Measurements from ENCODE around the gene NRG3.

NRG3 gene

DNA sequence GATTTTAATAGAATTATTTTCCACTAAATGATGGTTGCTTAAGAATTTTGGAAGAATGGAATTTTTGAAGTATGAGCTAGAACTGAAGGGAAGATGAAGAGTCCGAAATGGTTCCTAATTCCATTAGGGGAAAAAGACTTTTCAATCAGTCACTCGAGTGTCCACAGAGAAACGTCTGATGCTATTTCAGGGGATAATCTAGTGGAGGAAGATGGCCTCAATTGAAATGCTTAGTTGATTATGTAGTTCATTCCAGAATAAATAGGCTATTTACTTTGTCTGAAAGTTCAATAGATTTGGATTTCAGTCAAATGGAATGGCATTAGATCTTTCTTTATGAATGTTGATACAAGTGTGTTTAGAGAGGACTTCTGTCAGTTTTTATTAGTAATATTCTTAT, 365.4 kb downstream of the NRG3 start:
- H3K36me3 ChIP-seq (ENCODE audit: control insufficient read depth in 2 of 2, insufficient read depth in 1 of 2, low read length in 2 of 2): no peaks in the 10 kb centered on the region
- no peak overlapping the region for H3K4me3 ChIP-seq (ENCODE audit: low read depth, low read length)
- POLR2A ChIA-PET: no interaction called here
- TF ChIP-seq, protein P1, sequence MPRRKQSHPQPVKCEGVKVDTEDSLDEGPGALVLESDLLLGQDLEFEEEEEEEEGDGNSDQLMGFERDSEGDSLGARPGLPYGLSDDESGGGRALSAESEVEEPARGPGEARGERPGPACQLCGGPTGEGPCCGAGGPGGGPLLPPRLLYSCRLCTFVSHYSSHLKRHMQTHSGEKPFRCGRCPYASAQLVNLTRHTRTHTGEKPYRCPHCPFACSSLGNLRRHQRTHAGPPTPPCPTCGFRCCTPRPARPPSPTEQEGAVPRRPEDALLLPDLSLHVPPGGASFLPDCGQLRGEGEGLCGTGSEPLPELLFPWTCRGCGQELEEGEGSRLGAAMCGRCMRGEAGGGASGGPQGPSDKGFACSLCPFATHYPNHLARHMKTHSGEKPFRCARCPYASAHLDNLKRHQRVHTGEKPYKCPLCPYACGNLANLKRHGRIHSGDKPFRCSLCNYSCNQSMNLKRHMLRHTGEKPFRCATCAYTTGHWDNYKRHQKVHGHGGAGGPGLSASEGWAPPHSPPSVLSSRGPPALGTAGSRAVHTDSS (tag by site-specific recombination; IDR thresholded peaks at IDR 0.05): no peak
- no peak for TF ChIP-seq ZNF473 (tag by site-specific recombination; IDR thresholded peaks at IDR 0.05)
- TF ChIP-seq, protein P2, sequence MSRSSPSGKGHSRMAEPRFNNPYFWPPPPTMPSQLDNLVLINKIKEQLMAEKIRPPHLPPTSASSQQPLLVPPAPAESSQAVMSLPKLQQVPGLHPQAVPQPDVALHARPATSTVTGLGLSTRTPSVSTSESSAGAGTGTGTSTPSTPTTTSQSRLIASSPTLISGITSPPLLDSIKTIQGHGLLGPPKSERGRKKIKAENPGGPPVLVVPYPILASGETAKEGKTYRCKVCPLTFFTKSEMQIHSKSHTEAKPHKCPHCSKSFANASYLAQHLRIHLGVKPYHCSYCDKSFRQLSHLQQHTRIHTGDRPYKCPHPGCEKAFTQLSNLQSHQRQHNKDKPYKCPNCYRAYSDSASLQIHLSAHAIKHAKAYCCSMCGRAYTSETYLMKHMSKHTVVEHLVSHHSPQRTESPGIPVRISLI (tag by site-specific recombination; IDR thresholded peaks at IDR 0.05): no peak
- TF ChIP-seq ZNF768 (tag by site-specific recombination; IDR thresholded peaks at IDR 0.05): no peak
- no peak for TF ChIP-seq ZBTB20 (tag by site-specific recombination; IDR thresholded peaks at IDR 0.05)
- TF ChIP-seq ZNF426 (tag by site-specific recombination; IDR thresholded peaks at IDR 0.05): no peak
- H3K27ac ChIP-seq (ENCODE audit: extremely low read depth, low read depth, low read length): no peak overlapping the region
- H3K4me1 ChIP-seq (ENCODE audit: control insufficient read depth, insufficient read depth, low read length): no peaks in the 10 kb centered on the region
- H3K9me3 ChIP-seq (ENCODE audit: control insufficient read depth, insufficient read depth, low read depth, low read length): no peaks in the 10 kb centered on the region
- CTCF ChIA-PET: no interaction called here

DNA sequence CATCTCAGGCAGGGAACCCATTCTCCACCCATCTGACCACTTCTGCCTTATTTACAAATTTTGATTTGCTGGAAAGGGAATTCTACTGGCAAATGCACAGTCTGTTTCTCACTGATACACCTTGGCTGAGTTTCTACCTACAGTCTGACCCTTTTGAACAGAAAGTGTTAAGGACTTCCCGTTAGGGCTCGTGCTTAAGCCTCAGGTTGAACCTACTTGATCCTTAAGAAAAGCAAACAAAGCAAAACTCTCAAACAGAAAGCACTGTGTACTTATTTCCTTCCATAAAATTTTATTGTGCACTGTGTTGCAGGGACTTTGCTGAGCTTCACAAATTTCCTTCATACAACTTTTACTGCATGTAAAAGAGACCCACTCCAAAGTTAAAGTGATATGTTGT, 367.8 kb downstream of the NRG3 start:
- H3K4me1 ChIP-seq (ENCODE audit: control insufficient read depth, insufficient read depth, low read length): no peaks in the 10 kb centered on the region
- POLR2A ChIA-PET: no interaction called here
- H3K4me3 ChIP-seq (ENCODE audit: low read depth, low read length): no peak overlapping the region
- CTCF ChIA-PET: no interaction called here
- H3K36me3 ChIP-seq (ENCODE audit: control insufficient read depth in 2 of 2, insufficient read depth in 1 of 2, low read length in 2 of 2): no peaks in the 10 kb centered on the region
- no peaks in the 10 kb centered on the region for H3K9me3 ChIP-seq (ENCODE audit: control insufficient read depth, insufficient read depth, low read depth, low read length)
- no peak overlapping the region for H3K27ac ChIP-seq (ENCODE audit: extremely low read depth, low read depth, low read length)
- TF ChIP-seq, protein P3, sequence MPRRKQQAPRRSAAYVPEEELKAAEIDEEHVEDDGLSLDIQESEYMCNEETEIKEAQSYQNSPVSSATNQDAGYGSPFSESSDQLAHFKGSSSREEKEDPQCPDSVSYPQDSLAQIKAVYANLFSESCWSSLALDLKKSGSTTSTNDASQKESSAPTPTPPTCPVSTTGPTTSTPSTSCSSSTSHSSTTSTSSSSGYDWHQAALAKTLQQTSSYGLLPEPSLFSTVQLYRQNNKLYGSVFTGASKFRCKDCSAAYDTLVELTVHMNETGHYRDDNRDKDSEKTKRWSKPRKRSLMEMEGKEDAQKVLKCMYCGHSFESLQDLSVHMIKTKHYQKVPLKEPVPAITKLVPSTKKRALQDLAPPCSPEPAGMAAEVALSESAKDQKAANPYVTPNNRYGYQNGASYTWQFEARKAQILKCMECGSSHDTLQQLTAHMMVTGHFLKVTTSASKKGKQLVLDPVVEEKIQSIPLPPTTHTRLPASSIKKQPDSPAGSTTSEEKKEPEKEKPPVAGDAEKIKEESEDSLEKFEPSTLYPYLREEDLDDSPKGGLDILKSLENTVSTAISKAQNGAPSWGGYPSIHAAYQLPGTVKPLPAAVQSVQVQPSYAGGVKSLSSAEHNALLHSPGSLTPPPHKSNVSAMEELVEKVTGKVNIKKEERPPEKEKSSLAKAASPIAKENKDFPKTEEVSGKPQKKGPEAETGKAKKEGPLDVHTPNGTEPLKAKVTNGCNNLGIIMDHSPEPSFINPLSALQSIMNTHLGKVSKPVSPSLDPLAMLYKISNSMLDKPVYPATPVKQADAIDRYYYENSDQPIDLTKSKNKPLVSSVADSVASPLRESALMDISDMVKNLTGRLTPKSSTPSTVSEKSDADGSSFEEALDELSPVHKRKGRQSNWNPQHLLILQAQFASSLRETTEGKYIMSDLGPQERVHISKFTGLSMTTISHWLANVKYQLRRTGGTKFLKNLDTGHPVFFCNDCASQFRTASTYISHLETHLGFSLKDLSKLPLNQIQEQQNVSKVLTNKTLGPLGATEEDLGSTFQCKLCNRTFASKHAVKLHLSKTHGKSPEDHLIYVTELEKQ (tag by site-specific recombination; IDR thresholded peaks at IDR 0.05; ENCODE audit: borderline replicate concordance): no peak
- no peak for TF ChIP-seq ZNF155 (tag by site-specific recombination; IDR thresholded peaks at IDR 0.05)
- no peak for TF ChIP-seq ZFHX2 (tag by site-specific recombination; conservative IDR thresholded peaks at IDR 0.05)
- TF ChIP-seq FEZF1 (tag by site-specific recombination; IDR thresholded peaks at IDR 0.05): no peak
- TF ChIP-seq, protein P1 (tag by site-specific recombination; IDR thresholded peaks at IDR 0.05): no peak
- TF ChIP-seq, protein P4, sequence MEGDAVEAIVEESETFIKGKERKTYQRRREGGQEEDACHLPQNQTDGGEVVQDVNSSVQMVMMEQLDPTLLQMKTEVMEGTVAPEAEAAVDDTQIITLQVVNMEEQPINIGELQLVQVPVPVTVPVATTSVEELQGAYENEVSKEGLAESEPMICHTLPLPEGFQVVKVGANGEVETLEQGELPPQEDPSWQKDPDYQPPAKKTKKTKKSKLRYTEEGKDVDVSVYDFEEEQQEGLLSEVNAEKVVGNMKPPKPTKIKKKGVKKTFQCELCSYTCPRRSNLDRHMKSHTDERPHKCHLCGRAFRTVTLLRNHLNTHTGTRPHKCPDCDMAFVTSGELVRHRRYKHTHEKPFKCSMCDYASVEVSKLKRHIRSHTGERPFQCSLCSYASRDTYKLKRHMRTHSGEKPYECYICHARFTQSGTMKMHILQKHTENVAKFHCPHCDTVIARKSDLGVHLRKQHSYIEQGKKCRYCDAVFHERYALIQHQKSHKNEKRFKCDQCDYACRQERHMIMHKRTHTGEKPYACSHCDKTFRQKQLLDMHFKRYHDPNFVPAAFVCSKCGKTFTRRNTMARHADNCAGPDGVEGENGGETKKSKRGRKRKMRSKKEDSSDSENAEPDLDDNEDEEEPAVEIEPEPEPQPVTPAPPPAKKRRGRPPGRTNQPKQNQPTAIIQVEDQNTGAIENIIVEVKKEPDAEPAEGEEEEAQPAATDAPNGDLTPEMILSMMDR (tag by site-specific recombination; IDR thresholded peaks at IDR 0.05): no peak
- no peak for TF ChIP-seq ZNF266 (tag by site-specific recombination; IDR thresholded peaks at IDR 0.05; ENCODE audit: low read depth)
- TF ChIP-seq KLF8 (tag by site-specific recombination; IDR thresholded peaks at IDR 0.05): no peak
- no peak for TF ChIP-seq ZSCAN30 (tag by site-specific recombination; IDR thresholded peaks at IDR 0.05)
- no peak for TF ChIP-seq BCL11B (tag by site-specific recombination; IDR thresholded peaks at IDR 0.05; ENCODE audit: low read depth)
- TF ChIP-seq, protein P5, sequence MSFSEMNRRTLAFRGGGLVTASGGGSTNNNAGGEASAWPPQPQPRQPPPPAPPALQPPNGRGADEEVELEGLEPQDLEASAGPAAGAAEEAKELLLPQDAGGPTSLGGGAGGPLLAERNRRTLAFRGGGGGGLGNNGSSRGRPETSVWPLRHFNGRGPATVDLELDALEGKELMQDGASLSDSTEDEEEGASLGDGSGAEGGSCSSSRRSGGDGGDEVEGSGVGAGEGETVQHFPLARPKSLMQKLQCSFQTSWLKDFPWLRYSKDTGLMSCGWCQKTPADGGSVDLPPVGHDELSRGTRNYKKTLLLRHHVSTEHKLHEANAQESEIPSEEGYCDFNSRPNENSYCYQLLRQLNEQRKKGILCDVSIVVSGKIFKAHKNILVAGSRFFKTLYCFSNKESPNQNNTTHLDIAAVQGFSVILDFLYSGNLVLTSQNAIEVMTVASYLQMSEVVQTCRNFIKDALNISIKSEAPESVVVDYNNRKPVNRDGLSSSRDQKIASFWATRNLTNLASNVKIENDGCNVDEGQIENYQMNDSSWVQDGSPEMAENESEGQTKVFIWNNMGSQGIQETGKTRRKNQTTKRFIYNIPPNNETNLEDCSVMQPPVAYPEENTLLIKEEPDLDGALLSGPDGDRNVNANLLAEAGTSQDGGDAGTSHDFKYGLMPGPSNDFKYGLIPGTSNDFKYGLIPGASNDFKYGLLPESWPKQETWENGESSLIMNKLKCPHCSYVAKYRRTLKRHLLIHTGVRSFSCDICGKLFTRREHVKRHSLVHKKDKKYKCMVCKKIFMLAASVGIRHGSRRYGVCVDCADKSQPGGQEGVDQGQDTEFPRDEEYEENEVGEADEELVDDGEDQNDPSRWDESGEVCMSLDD (tag by site-specific recombination; IDR thresholded peaks at IDR 0.05): no peak
- TF ChIP-seq, protein P6, sequence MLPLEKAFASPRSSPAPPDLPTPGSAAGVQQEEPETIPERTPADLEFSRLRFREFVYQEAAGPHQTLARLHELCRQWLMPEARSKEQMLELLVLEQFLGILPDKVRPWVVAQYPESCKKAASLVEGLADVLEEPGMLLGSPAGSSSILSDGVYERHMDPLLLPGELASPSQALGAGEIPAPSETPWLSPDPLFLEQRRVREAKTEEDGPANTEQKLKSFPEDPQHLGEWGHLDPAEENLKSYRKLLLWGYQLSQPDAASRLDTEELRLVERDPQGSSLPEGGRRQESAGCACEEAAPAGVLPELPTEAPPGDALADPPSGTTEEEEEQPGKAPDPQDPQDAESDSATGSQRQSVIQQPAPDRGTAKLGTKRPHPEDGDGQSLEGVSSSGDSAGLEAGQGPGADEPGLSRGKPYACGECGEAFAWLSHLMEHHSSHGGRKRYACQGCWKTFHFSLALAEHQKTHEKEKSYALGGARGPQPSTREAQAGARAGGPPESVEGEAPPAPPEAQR (tag by site-specific recombination; IDR thresholded peaks at IDR 0.05): no peak
- no peak for TF ChIP-seq ZNF354C (tag by site-specific recombination; IDR thresholded peaks at IDR 0.05; ENCODE audit: borderline replicate concordance, low read depth)
- TF ChIP-seq, protein P7, sequence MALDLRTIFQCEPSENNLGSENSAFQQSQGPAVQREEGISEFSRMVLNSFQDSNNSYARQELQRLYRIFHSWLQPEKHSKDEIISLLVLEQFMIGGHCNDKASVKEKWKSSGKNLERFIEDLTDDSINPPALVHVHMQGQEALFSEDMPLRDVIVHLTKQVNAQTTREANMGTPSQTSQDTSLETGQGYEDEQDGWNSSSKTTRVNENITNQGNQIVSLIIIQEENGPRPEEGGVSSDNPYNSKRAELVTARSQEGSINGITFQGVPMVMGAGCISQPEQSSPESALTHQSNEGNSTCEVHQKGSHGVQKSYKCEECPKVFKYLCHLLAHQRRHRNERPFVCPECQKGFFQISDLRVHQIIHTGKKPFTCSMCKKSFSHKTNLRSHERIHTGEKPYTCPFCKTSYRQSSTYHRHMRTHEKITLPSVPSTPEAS (tag by site-specific recombination; IDR thresholded peaks at IDR 0.05): no peak

All from HEK293 (cell line).